HL-60/S4 (cell line): Measurements from ENCODE around the gene EIF4E2.

Experiments used
- in situ Hi-C: fragments of 300-500 bp; cut with MboI; formaldehyde crosslinking; loops from 2 replicates; pipeline ENCODE4 v1.14.3; 2022; ENCODE audit warnings: low sequenced_read_pairs

EIF4E2 gene, protein sequence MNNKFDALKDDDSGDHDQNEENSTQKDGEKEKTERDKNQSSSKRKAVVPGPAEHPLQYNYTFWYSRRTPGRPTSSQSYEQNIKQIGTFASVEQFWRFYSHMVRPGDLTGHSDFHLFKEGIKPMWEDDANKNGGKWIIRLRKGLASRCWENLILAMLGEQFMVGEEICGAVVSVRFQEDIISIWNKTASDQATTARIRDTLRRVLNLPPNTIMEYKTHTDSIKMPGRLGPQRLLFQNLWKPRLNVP

DNA sequence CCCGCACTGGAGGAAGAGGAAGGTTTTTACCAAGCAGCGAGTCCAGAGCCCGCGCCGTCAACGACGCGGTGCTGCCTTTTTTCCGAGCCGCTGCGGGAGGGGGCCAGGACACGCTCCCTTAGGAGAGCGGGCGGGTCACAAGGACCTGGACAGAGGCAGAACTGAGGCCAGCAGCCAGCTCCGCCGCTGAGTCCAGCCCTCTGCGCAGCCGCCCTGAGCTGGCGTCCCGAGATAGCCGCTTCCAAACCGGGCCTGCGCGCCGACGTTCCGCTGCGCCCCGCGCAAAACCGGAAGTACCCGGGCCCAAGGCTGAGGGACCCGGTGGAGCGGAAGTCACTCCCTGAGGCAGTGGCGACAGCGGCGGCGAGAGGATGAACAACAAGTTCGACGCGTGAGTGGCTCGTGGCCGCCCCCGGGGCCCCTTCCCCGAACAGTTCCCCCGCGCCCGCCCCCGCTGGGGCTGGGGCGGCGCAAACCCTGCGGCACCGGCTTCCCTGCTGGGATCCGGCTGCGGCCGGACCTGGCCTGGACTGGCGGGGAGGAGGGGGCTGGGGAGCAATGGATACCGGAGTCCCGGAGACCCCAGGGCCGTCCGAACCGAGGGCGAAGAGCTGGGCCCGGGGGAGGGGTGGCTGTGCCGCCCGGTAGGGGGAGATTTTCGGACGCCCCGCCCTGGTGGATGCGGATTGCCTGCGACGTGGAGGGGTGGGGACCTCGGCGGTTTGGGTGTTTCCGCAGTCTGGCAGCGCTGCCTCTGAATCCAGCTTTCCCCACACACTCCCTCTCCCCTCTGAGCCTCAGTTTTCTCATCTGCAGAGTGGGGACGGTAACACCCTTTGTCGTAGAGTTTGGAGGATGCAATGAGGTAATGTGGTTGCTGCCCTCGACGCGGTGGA lies at the start of gene EIF4E2, which contains the start of gene TIGD1:
Gene EIF4E2, plus strand, starts transcription at position 336 of the 896 bp plus-strand sequence. Its CDS starts 36 bp downstream, at position 372.
Gene TIGD1, minus strand, starts transcription at position 204 of the 896 bp plus-strand sequence. CDS start 675 bp downstream, outside the sequence.
- in situ Hi-C loops: no loop called here

DNA sequence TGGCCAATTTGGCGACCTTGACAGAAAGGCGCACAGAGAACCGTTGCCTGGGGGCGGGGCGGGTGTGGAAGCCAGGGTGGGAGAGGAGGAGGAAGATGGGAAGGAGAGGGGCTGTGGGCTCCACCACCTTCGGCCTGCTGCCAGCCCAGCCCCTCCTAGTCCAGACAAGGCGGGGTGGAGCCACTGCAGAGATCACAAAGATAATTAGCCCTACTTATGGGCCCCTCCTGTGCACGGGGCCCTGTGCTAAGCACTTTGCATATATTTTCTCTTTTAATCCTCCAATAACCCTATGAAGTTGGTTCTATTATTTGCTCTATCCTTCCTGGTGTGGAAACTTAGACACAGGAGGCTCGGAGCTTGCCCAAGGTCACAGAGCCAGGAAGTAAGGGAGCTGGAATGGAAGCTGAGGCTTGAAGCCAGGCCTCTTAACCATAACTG lies 49.1 kb upstream of the EIF4E2 start:
- in situ Hi-C loops: no loop called here

DNA sequence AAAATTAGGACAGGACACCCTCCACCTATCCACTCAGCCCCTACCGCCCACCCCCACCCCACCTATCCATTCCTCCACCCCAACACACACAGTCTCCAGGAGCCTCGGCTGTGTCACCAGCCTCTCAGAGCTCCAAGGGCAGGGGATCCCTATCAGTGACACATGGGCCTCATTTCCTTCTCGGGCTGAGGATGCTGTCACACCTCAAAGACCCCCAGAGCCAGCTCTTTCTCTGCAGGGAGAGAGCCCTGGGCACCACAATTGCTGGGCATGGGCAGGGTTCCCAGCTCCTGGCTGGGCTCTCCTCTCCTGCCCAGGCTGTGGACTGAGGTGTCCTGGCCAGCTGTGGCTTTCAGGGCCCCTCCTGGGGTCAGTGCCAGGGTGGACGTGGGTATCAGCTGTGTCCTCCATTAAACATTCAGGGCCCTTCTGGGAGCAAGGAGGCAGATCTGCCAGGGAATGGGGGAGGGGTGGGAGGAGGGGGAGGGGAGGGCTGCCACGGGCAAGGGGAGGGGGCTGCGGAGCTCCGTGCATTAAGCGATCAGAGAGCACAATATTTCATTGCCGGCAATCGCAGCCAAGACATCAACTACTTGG lies 48.6 kb upstream of the EIF4E2 start:
- in situ Hi-C loops: no loop called here

DNA sequence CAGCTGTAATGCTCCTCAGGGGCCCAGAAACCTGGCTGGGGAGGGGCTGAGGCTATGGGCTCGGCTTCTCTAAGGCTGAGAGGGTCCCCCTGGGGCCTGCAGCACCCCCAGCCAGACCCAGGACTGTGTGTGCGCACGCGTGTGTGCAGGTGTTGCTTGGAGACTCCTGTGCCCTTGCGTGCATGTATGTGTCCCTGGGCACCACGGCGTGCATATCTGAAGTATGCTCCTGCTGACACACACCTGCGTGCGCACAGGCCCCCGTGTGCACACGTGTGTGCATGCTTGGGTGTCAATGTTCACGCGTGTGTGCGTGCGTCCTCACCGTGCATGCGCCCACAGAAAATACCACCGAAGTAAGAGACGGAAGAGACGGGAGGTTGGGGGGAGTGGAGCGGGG lies 48.0 kb upstream of the EIF4E2 start:
- in situ Hi-C loops: no loop called here

DNA sequence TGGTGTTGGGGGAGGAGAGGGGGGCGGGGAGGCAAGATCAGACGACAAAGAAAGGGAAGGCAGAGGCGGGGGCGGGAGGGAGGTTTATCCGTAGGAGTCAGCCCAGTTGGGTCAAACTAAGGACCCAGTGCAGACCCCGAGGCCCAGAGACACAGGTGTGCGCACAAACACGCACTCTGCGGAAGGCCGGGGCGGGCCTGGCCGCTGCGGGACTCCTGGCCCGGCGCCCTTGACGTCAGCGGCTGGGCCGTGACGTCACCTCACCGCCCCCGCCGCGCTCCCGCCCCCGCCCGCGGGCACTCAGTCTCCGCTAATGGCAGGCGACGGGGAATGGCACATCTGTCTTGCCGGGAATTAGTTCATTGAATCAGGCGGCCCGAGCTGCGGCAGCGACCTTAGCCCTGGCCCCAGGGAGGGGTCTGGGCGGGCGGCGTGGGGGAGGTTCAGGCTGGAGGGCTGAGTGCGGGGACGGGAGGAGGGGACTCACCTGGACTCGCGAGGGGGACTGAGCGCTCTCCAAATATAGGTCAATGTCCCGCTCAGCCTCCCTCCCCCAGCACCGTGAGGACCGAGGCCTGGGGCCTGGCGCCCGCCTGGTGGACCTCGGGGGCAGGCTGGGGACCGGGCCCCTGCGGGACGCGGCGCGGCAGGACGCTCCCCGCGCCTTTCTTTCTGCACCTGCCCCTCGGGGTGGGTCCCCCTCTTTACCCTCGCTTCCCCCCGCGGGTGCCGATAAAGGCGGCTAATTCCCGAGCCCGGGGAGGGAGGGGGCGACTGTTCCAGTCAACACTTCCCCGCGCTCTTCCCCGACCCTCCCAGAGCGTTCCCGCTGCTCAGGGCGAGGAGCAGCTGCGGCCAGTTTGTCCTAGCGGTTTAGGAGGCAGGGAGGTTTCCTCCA lies 47.3 kb upstream of the EIF4E2 start:
- in situ Hi-C loops: no loop called here

DNA sequence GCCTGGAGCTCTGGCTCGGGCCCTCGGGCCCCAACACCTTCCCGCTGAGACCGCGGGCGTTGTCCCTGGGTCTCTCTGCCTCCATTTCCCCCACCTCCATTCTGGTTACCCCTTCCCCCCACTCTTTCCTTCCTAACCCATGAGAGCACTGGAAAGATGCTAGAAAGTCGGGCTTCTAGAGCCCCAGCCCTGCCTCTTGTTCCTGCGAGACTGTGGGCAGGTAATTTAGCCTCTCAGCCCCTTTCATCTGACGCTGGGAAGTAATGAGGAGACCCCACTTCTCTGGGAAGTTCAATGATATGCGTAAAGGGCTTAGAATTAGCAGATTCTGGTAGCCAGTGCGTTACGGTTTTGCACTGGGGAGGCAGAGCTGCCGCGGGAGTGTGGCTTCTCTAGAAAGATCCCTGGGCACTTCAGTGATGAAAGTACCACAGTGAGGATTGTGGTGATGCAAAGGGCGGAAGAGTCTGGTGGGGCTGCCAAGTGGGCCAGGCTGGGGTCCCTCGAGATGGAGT lies 46.6 kb upstream of the EIF4E2 start:
- in situ Hi-C loops: no loop called here

DNA sequence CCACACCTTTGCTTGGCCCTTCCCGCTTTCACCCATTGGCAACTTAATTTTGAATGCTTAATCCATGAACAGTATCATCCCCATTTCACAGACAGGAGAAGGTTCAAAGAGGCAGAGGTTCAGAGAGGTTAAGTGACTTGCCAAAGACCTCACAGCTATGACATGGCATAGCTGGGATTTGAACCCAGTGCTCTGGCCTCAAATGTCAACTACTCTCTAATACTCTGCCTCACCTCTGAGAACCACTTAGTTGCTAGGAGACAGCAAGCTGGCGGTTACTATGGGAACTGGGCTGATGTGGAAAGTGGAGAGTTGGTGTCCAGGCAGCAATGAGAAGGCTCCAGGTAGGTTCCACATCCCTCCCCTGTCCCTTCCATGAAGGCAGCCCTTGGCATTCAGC lies 46.1 kb upstream of the EIF4E2 start:
- in situ Hi-C loops: no loop called here

DNA sequence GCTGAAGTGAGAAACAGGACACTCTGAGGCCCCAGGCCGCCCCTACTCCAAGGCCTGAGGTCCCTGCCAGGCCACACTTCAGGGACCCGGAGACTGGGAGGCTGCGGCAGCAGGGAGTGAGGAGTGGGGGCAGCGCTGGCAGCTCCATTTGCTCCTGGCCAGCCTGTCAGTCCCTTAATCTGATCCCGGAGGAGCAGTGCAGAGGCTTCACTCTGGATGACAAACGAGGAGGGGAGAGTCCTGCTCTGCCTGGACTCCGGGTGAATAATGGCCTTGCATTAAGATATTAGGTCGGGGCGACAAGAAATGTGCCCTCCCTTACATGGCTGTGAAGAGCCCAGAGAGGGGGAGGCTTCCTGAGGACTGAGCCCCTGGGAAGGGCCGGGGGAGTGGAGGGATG lies 44.6 kb upstream of the EIF4E2 start:
- in situ Hi-C loops: no loop called here

DNA sequence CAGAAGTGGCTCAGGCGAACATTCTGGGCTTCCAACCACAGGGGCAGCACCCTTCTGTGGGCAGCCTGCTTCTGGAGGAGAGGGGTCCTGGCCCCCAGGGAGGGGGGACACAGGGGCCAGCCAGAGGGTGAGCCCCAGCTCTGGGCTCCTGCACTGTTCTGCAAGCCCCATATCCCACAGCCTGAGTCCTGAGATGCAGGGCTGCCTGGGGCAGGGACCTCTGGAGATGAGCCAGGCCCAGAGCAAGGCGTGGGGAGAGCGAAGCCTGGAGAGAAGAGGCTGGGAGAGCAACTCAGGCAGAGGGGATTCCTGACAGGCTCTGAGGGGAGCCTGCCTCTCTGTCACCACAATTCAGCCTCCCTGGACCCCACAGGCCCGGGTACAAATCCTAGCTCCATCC lies 43.8 kb upstream of the EIF4E2 start:
- in situ Hi-C loops: no loop called here

DNA sequence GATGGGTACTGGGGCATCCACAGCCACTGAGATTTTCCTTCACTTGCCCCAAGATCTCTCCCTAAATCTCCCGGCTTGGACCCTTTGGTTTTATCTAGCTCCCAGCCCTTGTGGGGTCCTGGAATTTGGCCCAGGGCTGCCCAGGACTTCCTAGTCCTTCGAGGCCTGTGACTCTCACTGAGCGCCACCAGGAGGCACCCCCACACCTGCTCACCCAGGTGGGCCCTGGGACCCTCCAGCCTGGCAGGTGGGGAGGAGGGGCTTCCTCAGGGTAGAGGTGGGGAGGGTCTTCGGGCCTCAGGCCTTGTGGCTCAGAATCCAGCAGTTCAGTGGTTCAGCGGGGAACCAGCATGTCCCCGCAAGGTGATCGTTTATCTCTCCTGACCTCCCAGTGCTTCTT lies 42.2 kb upstream of the EIF4E2 start:
- in situ Hi-C loops: no loop called here

DNA sequence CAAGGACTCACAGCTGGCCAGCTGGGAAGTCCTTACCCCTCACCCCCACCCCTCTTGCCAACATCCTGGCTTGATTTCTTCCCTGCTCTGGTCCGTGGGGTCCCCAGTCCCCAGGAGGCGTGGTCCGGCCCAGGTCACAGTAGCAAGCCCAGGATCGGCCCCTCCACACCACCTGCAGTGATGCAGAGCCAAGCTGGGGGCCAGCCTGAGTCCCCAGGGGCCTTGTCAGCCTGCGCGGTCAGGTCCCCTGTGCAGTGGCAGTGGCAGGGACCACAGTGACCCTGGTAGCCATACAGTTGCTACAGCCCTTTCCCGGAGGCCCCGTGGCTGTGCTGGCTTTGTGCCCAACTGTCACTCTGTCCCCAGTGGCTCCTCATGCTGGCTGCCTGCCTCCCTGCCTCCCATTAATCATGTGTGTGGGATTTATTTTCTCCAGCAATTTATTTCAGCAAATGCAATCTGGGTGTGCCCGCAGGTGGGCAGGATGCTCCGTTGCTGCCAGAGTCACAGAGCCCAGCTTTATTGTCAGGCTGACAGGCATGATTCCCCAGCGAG lies 39.1 kb upstream of the EIF4E2 start:
- in situ Hi-C loops: no loop called here

DNA sequence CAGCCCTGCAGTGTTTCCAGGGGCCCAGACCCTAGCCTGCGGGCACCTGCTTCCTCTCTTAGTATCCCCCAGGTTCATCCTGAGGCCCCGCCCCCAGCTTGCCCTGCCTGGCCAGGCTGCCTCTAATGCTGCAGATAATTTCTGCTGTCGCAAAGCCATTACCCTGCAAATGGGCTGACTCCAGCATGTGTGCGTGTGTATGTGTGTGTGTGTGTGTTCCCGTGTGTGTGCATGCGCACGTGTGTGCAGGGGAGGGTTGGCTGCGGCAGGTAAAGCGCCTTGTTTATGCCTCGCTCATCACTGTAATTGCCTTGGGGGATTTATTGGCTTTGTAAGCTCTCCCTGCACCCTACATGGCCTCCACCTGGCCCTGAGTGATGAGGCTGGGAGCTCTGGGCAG lies 37.9 kb upstream of the EIF4E2 start:
- in situ Hi-C loops: no loop called here

DNA sequence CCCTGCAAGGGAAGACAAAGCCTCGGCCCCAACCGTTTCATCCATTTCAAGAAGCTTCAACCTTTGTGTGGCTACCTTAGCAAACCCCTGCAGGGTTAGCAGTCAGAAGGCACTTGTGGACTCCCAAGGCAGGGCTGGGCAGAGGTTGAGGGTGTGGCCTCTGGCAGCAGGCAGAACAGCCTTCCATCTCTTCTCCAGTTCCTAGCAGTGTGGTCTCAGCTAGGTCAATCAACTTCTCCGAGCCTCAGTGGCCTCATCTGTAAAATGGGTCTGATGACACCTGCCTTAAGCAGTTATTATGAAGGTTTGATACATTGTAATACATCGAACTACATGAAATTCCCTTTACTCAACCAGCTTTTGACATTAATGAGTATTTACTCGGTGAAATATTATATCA lies 37.1 kb upstream of the EIF4E2 start:
- in situ Hi-C loops: no loop called here

DNA sequence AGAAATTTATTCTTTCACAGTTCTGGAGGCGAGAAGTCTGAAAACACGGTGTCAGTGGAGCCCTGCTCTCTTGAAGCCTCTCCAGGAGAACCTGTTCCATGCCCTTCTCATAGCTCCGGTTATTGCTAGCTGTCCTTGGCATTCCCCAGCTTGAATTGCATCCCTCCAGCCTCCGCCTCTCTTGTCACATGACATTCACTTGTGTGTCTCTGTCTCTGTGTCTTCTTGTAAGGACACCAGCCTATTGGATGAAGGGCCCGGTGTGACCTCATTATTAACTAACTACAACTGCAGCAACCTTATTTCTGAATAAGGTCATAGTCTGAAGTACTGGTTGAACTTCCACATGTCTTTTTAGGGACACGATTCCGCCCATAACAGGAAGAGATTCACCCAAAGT lies 34.9 kb upstream of the EIF4E2 start:
- in situ Hi-C loops: no loop called here

DNA sequence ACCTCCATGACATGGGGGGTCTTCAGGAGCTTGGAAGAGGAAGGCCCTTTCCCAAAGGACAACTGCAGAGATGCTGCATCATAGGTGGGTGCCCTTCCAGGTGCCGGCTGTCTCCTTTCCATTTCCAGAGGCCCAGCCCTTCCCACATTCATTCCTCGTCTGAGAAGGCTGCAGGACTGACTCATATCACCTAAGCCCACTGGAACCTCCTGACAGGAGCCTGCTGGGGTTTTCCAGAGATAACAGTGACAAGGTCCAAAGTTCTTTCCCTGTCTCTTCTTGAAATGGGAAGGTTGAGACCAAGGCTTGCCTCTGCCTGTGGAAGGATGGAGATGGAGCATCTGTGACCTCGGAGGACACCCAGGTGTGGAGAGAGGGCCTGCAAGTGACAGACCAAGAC lies 33.9 kb upstream of the EIF4E2 start:
- in situ Hi-C loops: no loop called here

DNA sequence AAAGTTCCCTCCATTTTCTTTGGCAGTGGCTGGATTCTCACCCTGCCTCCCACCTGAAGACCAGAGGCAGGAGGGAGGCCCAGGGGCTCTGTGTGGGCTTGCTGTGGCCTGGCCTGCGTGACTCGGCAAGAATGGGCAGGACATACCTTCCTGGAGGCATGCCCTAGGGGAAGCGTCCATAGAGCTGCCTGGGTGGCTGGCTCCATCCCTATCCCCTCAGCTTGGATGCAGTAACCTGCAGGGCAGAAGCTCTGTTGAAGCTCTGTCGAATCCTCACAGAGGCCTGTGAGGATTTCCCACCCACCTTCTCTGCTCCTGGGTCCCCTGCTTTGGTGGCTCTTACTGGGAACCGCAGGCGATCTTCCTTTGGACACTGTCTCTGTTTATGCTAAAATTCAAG lies 31.6 kb upstream of the EIF4E2 start:
- in situ Hi-C loops: no loop called here

DNA sequence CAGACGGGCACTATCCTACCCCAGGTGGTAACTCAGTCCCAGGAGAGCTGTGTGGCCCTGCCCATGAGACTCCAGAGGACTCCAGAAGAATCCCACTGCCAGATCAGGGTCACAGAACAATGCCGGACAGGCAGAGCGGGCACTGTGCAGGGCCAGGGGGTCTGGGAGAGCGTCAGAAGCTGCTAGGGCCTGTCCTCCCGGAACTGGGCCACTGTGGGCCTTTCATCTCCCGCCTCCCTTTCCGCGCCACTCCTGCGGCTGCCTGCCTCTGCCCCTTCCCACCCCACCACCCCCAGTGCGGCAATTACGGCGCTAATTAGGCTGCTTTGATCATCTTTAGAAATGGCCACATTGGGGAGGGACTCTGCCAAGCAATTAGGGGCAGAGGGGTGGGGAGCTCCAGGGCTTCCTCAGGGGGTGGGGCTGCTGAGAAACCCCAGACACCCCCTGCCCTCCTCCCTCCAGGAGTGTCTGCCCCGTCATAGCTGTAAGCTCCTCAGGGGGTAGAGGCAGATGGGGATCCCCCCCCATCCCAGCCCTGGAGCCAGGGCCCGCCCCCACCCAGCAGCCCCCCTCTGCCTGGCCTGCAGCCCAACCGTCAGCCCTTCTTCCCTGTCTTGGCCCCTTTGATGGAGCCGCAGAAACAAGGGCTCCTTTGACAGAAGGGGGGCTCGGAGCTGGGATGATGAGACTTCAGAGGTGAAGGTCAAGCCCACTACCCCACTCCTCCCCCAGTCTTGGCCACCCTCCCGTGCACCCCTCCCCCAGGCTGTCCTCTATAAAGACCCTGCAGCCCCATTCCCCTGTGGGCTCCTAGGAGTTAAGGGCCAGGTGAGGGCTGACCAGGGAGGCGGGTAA lies 30.7 kb upstream of the EIF4E2 start, which contains the start of gene PRSS56:
Gene PRSS56, plus strand, starts transcription at position 808 of the 858 bp plus-strand sequence. CDS start 211 bp downstream, outside the sequence.
- in situ Hi-C loops: no loop called here

DNA sequence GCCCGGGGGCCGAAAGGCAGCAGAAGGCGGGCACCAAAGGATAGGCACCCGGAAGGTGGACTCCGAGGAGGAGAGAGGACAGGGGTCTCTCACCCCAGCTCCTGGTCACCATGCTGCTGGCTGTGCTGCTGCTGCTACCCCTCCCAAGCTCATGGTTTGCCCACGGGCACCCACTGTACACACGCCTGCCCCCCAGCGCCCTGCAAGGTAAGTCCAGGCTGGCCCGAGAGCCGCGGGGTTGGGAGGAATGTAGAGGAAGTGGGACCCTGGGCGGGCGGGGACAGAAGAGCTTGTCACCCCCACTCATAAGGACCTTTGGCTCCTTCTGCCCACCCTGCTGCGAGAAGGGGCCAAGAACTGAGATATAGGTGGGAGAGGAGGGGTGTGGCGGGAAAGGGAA lies 30.0 kb upstream of the EIF4E2 start:
- in situ Hi-C loops: no loop called here

DNA sequence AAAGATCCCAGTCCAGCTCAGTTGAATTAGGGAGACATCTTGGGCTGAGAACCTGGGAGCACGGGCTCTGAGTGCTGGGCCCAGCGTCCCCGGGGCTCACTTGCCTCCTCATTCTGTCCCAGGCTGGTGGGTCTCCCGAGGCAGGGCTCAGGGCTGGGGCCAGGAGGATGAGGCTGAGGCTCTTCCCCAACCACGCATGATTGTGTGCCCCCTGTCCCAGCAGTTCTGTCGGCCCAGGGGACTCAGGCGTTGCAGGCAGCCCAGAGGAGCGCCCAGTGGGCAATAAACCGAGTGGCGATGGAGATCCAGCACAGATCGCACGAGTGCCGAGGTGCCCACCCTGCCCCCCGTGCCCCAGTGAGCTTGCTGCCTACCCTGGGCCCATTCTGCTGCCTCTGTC lies 29.4 kb upstream of the EIF4E2 start:
- in situ Hi-C loops: no loop called here
